ENCODE measurements around the gene SEPTIN2. TPM values are rescaled to one million over a fixed set of nuclear protein-coding genes. Genes with fewer than 3 reads are reported as not detected.

Gene SEPTIN2
- total RNA-seq, 1 donor from 2014 or later, result 264 TPM

DNA sequence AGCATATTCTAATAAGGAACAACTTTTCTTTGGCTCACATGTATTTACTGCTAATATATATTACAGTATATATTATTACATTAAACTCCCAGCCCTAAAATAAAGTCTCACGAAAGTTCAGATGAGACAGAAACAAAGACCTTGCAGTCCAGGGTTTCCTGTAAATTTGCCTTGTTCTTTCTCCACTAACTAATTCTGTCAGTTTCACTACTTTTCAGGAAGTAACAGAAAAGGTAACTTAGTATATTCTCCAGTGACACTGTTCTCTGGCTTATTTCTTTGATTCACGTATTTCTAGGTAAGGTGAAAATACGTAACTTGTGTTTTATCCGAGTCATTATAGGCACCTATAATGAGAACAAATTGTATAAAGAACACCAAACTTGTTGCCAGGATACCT lies 35.4 kb upstream of the SEPTIN2 start:
- ATAC-seq (no peak), DNase-seq (no peak)
- Histone ChIP-seq H3K27ac (no peak overlapping the region), H3K27me3 (no peaks in the 10 kb centered on the region), H3K4me3 (no peak overlapping the region), H3K9me3 (no peaks in the 10 kb centered on the region), H3K4me1 (no peaks in the 10 kb centered on the region), H3K36me3 (no peaks in the 10 kb centered on the region)
- intact Hi-C loops (cut with DNase I), result no loop called here
- TF ChIP-seq, protein P1, sequence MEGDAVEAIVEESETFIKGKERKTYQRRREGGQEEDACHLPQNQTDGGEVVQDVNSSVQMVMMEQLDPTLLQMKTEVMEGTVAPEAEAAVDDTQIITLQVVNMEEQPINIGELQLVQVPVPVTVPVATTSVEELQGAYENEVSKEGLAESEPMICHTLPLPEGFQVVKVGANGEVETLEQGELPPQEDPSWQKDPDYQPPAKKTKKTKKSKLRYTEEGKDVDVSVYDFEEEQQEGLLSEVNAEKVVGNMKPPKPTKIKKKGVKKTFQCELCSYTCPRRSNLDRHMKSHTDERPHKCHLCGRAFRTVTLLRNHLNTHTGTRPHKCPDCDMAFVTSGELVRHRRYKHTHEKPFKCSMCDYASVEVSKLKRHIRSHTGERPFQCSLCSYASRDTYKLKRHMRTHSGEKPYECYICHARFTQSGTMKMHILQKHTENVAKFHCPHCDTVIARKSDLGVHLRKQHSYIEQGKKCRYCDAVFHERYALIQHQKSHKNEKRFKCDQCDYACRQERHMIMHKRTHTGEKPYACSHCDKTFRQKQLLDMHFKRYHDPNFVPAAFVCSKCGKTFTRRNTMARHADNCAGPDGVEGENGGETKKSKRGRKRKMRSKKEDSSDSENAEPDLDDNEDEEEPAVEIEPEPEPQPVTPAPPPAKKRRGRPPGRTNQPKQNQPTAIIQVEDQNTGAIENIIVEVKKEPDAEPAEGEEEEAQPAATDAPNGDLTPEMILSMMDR (IDR thresholded peaks at IDR 0.05), result no peak

DNA sequence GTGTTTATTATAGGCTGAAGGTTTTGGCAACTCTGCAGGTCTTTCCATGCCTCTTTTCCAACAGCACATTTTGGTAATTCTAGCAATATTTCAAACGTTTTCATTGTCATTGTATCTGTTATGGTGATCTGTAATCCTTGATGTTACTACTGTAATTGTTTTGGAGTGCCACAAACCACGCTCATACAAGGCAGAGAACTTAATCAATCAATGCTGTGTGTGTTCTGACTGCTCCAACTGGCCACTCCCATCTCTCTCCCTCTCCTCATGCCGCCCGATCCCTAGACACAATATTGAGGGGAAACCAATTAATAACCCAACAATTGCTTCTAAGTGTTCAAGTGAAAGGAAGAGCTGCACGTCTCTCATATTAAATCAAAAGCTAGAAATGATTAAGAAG lies 33.2 kb upstream of the SEPTIN2 start:
- Histone ChIP-seq H3K27me3 (no peaks in the 10 kb centered on the region), H3K36me3 (no peaks in the 10 kb centered on the region), H3K9me3 (no peaks in the 10 kb centered on the region), H3K4me1 (no peaks in the 10 kb centered on the region), H3K27ac (no peak overlapping the region), H3K4me3 (no peak overlapping the region)
- TF ChIP-seq, protein P1 (IDR thresholded peaks at IDR 0.05), result no peak
- ATAC-seq (no peak), DNase-seq (no peak)
- intact Hi-C loops (cut with DNase I), result no loop called here

DNA sequence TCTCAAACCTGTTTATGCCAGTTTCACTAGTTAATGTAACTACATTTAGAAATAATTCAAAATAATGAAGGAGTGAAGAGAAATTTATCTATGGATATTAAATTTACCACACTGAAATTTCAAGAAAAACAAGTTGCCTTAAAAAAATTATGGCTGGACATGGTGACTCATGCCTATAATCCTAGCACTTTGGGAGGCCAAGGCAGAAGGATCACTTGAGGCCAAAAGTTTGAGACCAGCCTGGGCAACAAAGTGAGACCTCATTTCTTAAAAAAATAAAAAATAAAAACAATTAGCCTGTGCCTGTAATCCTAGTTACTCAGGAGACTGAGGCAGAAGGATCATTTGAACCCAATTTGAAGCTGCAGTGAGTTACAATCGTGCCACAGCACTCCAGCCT lies 30.1 kb upstream of the SEPTIN2 start:
- TF ChIP-seq, protein P1 (IDR thresholded peaks at IDR 0.05), result no peak
- no peaks in the 10 kb centered on the region for H3K4me1 ChIP-seq
- H3K36me3 ChIP-seq, result no peaks in the 10 kb centered on the region
- DNase-seq, result no peak
- H3K9me3 ChIP-seq, result no peaks in the 10 kb centered on the region
- no peak overlapping the region for H3K4me3 ChIP-seq
- H3K27me3 ChIP-seq, result no peaks in the 10 kb centered on the region
- intact Hi-C loops (cut with DNase I), result no loop called here
- no peak overlapping the region for H3K27ac ChIP-seq
- ATAC-seq, result no peak

DNA sequence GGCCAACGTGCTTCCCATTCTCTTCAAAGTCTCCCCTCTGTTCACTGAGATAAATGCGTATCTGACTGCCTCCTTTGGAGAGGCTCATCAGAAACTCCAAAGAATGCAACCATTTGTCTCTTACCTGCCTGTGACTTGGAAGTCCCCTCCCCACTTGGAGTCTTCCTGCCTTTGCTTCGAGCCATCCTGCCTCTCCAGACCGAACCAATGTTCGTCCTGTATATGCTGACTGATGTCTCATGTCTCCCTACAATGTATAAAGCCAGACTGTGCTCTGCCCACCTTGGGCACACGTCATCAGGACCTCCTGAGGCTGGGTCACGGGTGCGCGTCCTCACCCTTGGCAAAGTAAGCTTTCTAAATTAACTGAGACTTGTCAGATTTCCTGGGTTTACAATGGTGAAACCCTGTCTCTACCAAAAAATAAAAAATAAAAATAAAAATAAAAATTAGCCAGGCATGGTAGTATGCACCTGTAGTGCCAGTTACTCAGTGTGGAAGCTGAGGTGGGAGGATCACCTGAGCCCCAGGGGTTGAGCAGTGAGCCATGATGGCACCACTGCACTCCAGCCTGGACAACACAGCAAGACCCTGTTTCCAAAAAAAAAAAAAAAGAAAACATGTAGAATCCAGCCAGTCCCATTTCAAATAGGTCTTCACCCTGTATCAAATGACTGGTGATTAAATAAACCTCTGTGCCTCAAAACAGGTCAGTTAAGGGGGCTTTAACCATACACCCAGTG lies 29.2 kb upstream of the SEPTIN2 start:
- no peaks in the 10 kb centered on the region for H3K9me3 ChIP-seq
- intact Hi-C loops (cut with DNase I), result no loop called here
- no peaks in the 10 kb centered on the region for H3K4me1 ChIP-seq
- H3K27me3 ChIP-seq, result no peaks in the 10 kb centered on the region
- no peak for ATAC-seq
- no peaks in the 10 kb centered on the region for H3K36me3 ChIP-seq
- no peak for DNase-seq
- TF ChIP-seq, protein P1 (IDR thresholded peaks at IDR 0.05), result no peak
- H3K27ac ChIP-seq, result no peak overlapping the region
- no peak overlapping the region for H3K4me3 ChIP-seq

DNA sequence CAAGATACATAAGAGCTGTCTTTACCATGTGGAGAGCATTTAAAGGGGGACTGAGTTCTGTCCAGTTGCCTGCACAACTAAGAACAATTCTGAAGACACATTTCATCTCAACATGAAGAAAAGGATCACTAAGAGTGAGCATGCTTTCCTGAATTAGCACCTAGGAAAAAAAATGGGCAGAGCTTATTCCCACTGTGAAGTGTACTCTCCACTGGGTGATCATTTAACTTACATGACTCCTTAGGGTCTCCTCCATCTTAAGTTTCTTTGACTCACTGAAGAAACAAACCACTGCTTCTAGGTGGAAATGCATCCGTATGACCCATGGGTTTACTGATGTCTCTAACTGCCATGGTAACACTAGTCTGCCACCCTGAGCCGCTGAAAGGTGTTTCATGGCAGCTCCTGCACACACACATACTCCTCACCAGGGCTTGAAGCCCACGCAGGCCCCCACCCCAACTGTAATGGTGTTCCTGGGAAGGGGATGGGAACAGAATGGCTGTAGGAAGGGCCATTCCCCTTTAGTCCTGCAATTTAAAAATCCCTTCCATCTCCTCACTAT lies 27.3 kb upstream of the SEPTIN2 start:
- TF ChIP-seq, protein P1 (IDR thresholded peaks at IDR 0.05), result no peak
- Histone ChIP-seq H3K9me3 (no peaks in the 10 kb centered on the region), H3K27me3 (no peaks in the 10 kb centered on the region), H3K4me1 (no peaks in the 10 kb centered on the region), H3K27ac (no peak overlapping the region), H3K36me3 (no peaks in the 10 kb centered on the region), H3K4me3 (no peak overlapping the region)
- ATAC-seq, result no peak
- DNase-seq, result no peak
- intact Hi-C loops (cut with DNase I), result no loop called here

All from upper lobe of right lung (tissue), 1 donor.